Chondrocyte (in vitro differentiated cells): ENCODE measurements around the gene CYTH3. TPM values are rescaled to one million over a fixed set of nuclear protein-coding genes. Genes with fewer than 3 reads are reported as not detected.
"Not testable (repeated sequence)": the region's sequence is repeated elsewhere in the genome, so short reads cannot be mapped to it uniquely, and the experiment has no call there.

Experiments
- DNase-seq: peaks from one replicate; pipeline ENCODE4 v3.0.0; 2021; ENCODE audit warnings: mixed read lengths, low spot score
- H3K27ac Mint-ChIP-seq: one replicate; pipeline ENCODE4 v1.8.0; 2021; ENCODE audit warnings: mild to moderate bottlenecking, moderate library complexity, mixed read lengths; ENCODE audit not compliant: unreplicated experiment
- H3K27me3 Mint-ChIP-seq: 2 replicates; pipeline ENCODE4 v1.8.0; 2021; ENCODE audit warnings: low read depth, mixed read lengths
- H3K36me3 Mint-ChIP-seq: 2 replicates; pipeline ENCODE4 v1.8.0; 2021; ENCODE audit warnings: low read depth, mixed read lengths
- H3K4me1 Mint-ChIP-seq: 2 replicates; pipeline ENCODE4 v1.8.0; 2021; ENCODE audit warnings: low read depth, mild to moderate bottlenecking, mixed read lengths
- H3K4me3 Mint-ChIP-seq: one replicate; pipeline ENCODE4 v1.8.0; 2021; ENCODE audit warnings: mild to moderate bottlenecking, moderate library complexity, mixed read lengths; ENCODE audit not compliant: unreplicated experiment
- H3K9me3 Mint-ChIP-seq: 2 replicates; pipeline ENCODE4 v1.8.0; 2021; ENCODE audit warnings: low read depth, mixed read lengths
- CTCF ChIP-seq: fragments of 200-600 bp; sonication (generic); IDR thresholded peaks from 2 replicates; pipeline ENCODE4 v1.5.0; 2021; ENCODE audit warnings: antibody characterized with exemption, mild to moderate bottlenecking, moderate library complexity
- total RNA-seq: library from RNA; stranded (reverse); gene quantifications from 3 replicates; pipeline ENCODE4 v1.2.1, GENCODE V29; 2021

CYTH3 gene
- total RNA-seq, 1 donor from 2014 or later = 58.4 TPM

GRCh38 chr7:6151994-6152735, 120.3 kb downstream of the CYTH3 start:
- TF ChIP-seq CTCF = no peak
- H3K4me3 Mint-ChIP-seq = no peak overlapping the region
- no peak overlapping the region for H3K27ac Mint-ChIP-seq
- H3K9me3 Mint-ChIP-seq = no peaks in the 10 kb centered on the region
- DNase-seq = no peak
- H3K36me3 Mint-ChIP-seq = peaks cover 36% of the 10 kb centered on the region
- no peaks in the 10 kb centered on the region for H3K27me3 Mint-ChIP-seq
- no peaks in the 10 kb centered on the region for H3K4me1 Mint-ChIP-seq

- DNase-seq, H3K27me3 Mint-ChIP-seq, H3K9me3 Mint-ChIP-seq, H3K4me3 Mint-ChIP-seq, H3K4me1 Mint-ChIP-seq, H3K27ac Mint-ChIP-seq: not testable (repeated sequence)
- H3K36me3 Mint-ChIP-seq = peaks cover 37% of the 10 kb centered on the region
These were observed 120.9 kb downstream of the CYTH3 start for GRCh38 chr7:6151527-6151926.

GRCh38 chr7:6149996-6150395, 122.4 kb downstream of the CYTH3 start:
- H3K4me3 Mint-ChIP-seq = no peak overlapping the region
- no peaks in the 10 kb centered on the region for H3K4me1 Mint-ChIP-seq
- TF ChIP-seq CTCF = no peak
- no peak for DNase-seq
- H3K9me3 Mint-ChIP-seq = no peaks in the 10 kb centered on the region
- H3K27ac Mint-ChIP-seq = no peak overlapping the region
- H3K27me3 Mint-ChIP-seq = no peaks in the 10 kb centered on the region
- peaks cover 43% of the 10 kb centered on the region for H3K36me3 Mint-ChIP-seq

GRCh38 chr7:6148724-6149360, 123.6 kb downstream of the CYTH3 start:
- Mint-ChIP-seq H3K36me3 (peaks cover 46% of the 10 kb centered on the region), H3K9me3 (no peaks in the 10 kb centered on the region), H3K4me3 (no peak overlapping the region), H3K4me1 (no peaks in the 10 kb centered on the region), H3K27me3 (no peaks in the 10 kb centered on the region), H3K27ac (no peak overlapping the region)
- no peak for TF ChIP-seq CTCF
- peak; percentile 67 for DNase-seq

GRCh38 chr7:6147627-6148026, 124.8 kb downstream of the CYTH3 start:
- no peak overlapping the region for H3K4me3 Mint-ChIP-seq
- H3K27ac Mint-ChIP-seq = no peak overlapping the region
- H3K9me3 Mint-ChIP-seq = no peaks in the 10 kb centered on the region
- peaks cover 51% of the 10 kb centered on the region for H3K36me3 Mint-ChIP-seq
- no peaks in the 10 kb centered on the region for H3K4me1 Mint-ChIP-seq
- no peaks in the 10 kb centered on the region for H3K27me3 Mint-ChIP-seq
- TF ChIP-seq CTCF = no peak
- DNase-seq = peak; percentile 57
